HG03064 (cell line): ENCODE data around the gene TMPRSS11E.
"Not testable (repeated sequence)": the region's sequence is repeated elsewhere in the genome, so short reads cannot be mapped to it uniquely, and the experiment has no call there.

Experiments
- ATAC-seq: cut with Tn5 transposase; IDR thresholded peaks from one replicate; pipeline ENCODE4 v1.9.1; 2021; ENCODE audit warnings: low read depth; ENCODE audit not compliant: unreplicated experiment

The TMPRSS11E gene

DNA sequence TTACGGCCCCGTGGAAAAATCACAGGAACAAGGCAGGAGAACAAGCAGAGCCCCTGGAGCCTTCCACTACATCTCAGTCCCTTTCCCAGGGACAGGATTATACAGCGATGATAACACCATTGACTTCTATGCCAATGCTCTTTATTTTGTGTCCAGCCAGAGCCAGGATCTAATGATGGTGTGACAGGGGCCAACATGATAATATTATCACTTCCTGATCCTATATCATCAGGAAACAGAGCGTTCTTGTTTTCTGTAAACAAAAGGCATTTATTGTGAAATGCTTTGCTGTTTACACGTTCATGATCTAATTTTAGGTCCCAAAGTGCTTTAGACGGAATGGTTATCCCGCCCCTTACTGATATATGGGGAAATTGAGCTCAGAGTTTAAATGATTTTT, 12.8 kb downstream of the TMPRSS11E start:
- ATAC-seq: no peak

DNA sequence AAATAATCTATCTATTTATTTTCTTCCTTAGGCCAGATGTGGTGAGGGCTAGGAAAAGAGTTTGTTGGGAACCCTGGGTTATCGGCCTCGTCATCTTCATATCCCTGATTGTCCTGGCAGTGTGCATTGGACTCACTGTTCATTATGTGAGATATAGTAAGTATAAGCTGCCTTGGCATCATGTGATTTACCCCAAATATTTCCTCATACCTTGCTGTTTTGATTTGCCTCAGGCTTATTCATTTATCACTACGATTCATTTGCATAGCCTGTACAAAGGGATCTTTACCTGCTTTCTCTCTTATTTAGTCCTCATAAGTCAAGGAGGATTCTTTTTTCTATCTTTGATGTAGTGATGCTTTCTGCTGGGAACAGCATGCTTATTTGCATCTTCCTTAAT, 14.5 kb downstream of the TMPRSS11E start:
- no peak for ATAC-seq

DNA sequence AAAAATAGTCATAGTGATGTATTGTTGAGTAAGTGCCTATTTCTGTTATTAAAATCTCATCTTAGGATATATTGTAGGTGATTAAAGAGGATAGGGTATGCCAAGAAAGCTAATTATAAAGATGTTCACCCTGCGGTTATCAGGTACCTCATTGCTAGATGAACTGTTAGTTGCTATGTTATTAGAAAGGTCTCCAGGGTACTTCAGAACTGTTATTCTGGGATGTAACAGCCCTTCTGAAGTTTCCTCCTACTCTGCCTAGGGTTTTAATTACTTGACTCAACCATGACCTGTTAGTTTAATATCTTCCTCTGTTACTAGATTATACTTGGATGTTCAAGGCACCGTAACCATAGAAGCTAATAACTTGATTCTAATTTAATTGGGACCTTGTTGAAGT, 15.4 kb downstream of the TMPRSS11E start:
- ATAC-seq: no peak

DNA sequence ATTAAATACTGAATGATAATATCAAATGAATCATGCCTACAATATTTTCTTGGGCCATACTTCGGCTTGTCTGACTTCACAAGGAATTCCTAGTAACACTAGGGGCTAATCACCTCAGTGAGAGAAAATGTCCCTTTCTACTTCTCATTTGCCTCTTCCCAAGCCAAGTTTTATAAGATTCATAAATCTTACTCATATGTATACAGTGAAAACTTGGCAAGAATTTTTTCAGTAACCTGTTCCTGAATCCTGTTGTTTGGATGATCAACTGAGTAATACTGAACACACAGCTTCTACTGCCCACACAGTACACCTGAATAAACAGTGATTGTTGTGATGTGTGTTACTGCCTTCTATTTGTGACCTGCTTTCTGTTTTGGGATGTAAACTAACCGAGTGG, 16.5 kb downstream of the TMPRSS11E start:
- ATAC-seq: no peak

DNA sequence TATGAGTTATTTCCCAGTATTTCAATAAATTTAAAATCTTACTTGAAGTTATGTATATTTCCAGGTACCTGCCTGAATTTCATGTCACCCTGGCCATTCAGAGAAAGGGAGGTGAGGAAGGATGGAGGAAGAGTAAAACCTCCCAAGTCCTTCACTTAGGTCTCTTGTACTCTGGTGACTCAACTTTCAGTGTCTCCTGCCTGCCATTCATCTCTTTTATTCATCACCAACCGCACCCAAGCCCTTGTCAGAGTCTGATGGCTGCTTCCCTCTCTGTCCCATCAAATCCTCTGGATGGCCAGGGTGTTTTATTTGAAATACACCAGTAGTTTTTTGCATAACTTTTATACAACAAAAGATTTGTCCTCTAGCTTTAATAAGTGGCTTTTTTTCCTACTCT, 17.8 kb downstream of the TMPRSS11E start:
- no peak for ATAC-seq

DNA sequence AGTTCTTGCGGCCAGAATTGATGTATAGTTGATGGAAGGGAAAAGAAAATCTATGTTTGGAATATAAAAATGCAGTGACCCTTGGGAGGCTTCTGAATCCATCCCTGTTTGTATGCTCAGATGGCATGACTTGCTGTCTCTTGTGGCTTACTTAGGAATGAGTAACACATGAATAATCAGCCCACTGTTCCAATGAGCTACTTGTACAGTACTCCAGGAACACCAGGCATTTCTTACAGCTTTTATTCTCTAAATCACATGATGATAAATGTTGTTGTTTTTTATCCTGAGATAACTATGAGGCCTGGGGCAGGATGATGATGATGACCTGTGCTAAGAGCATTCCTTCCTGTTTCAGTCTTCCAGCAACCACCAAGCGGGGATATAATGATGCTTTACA, 18.9 kb downstream of the TMPRSS11E start:
- no peak for ATAC-seq

DNA sequence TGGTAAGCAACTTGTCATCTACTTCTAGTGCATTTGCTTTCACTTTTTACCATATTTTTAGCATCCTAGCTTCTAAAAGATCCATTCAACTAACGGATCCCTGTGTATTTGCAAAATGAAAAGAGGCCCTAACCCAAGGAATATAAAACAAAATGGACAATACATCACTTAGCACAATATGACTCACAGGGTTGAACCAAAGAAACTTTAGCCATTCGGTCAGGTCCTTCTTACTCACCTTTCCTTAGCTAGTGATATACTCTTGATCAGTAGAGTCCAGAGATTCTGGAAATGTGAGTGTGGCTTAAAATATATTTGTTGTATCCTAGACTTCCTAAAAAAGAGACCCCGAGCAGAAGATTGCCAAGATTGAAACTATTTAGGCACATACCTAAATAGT, 19.5 kb downstream of the TMPRSS11E start:
- ATAC-seq: no peak

DNA sequence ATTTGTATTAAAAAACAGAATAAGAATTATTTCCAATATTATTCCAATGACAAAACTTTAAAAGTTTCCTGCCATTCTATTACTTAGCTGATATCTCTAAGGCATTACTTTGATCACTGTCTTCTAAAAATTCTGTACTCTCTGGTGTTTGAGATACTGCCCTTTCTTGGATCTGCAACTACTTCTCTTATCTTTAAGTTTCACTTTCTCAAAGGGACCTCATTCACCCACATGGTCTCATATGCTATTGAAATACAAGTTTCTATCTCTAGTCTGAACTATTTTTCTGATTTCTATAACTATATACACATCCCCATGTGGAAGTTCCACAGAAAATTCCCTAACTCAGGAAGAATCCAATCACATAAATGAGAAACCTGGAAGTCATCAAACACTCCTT, 22.2 kb downstream of the TMPRSS11E start:
- ATAC-seq: no peak

DNA sequence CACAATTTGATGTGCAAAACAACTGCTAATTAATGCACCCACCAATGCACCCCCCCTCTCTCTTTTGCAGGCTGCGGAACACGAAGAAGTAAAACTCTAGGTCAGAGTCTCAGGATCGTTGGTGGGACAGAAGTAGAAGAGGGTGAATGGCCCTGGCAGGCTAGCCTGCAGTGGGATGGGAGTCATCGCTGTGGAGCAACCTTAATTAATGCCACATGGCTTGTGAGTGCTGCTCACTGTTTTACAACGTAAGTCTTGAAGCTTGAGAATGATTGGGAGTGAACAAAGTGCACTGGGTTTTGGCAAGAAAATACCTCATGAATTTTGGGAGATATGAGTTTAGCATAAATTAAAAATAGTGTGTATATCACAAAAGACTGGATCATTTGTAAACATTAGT, 28.9 kb downstream of the TMPRSS11E start:
- ATAC-seq: no peak

DNA sequence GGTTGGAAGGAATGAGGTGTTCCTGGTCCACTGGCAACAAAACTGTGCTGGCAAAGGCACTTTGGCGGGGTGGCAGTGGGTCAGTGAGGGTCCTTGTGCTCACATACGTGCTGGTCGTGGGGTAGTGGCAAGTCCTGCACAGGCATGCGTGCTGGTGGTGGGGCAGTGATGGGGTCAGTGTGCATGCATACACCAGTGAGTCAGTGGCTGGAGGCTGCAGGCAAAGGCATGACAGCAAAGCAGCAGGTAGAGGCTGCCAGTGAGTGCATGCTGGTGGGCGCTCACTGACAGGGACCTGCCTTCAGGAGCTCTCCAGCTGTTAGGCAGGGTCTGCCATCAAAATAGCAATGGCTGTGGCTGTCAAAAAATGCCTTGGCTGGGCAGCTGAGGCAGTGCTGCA, 42.1 kb downstream of the TMPRSS11E start:
- no peak for ATAC-seq

DNA sequence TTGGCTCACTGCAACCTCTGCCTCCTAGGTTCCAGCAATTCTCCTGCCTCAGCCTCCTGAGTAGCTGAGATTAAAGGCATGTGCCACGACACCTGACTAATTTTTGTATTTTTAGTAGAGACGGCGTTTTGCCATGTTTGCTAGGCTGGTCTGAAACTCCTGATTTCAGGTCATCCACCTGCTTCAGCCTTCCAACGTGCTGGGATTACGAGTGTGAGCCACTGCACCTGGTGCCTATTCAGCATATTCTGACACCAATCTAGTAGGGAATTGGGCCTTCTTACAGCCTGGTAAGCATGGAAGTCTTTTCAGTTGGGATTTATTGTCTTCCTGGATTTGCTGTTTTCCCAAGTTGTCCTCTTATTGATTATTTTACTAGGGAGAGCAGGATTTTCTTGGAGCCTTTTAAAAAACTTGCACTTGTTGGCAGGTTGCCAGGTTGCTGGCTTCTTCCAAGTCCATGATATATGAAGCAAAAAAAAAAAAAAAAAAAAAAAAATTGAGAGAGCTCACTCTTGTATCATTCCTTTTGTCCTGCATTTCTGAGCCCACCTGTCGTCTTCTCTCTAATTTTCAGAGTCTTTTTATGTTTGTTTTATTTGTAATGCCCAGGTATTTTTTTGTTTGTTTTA, 43.7 kb downstream of the TMPRSS11E start:
- ATAC-seq: no peak

DNA sequence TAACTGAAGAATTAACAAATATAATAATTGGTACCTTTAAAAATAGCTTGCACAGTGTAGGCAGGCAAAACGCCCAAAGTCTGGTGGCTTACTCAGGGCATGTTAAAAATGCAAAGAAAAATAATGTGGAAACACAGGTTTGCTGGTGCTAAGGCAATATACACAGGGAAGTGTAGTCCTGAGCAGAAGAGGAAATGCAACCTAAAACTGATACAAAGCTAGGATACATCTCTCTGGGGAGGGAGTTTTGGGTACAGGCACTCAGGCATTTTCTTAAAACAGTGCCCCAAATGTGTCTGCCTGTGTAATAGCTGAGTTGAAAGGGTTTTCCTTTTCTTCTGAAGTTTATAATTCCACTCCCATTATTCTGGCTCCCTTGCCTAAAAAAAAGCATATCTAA, 47.4 kb downstream of the TMPRSS11E start:
- ATAC-seq: no peak

DNA sequence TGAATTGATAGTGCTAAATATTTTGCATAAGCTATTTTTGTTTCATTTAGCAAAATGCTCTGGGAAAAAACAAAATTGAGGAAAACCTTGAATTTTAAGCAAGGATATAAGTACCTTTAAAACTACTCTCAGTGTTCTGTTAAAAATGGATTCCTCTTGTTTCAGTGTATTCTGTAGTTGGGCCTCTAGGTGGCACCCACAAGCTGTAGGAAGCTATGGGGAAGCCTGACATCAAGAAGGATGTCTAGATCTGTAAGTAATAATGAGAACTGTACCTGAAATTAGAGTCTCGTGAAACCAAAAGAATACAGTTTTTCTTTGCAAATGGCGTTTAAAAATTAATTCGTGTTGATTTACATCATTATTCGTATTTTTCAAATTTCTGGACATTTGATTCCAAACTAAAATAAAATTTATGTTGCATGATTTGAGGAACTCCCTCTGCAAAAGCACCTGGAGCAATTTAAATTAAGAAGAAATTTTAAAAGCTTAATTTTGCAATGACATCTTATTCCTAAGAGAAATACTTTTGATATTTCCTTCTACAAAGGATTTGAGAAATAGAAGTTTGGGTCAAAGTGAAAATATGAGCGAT, 51.2 kb downstream of the TMPRSS11E start:
- peak; percentile 90 for ATAC-seq

DNA sequence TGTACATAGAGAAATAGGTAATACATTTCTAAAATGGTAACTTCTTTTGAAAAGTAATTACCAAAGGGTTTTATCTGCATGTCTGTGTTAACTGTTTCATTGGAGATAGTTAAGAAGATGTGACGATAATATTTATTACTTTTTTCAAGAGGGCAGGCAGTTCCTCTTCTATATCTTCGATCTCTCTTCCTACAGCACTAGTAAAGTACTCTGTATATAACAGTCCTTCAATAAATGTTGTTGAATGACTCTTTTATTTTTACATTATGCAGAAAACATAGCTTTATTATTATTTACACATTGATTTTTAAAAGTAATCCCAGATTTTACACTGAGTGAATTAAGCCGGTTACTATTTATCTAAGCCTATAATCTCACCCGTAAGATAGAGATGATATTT, 51.8 kb downstream of the TMPRSS11E start:
- ATAC-seq: no peak

DNA sequence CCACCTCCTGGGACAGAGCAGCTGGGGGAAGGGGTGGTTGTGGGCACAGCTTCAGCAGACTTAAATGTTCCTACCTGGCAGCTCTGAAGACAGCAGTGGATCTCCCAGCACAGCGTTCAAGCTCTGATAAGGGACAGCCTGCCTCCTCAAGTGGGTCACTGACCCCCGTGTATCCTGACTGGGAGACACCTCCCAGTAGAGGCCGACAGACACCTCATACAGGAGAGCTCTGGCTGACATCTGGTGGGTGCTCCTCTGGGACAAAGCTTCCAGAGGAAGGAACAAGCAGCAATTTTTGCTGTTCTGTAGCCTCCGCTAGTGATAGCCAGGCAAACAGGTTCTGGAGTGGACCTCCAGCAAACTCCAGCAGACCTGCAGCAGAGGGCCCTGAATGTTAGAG, 56.2 kb downstream of the TMPRSS11E start:
- ATAC-seq: not testable (repeated sequence)

DNA sequence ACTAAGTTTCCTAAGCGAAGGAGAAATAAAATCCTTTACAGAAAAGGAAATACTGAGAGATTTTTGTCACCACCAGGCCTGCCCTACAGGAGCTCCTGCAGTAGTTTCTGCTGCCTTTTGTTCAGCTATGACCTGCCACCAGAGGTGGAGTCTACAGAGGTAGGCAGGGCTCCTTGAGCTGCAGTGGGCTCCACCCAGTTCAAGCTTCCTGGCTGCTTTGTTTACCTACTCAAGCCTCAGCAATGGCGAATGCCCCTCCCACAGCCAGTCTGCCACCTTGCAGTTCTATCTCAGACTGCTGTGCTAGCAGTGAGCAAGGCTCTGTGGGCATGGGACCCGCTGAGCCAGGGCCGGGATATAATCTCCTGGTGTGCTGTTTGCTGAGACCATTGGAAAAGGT, 57.6 kb downstream of the TMPRSS11E start:
- ATAC-seq: not testable (repeated sequence)

DNA sequence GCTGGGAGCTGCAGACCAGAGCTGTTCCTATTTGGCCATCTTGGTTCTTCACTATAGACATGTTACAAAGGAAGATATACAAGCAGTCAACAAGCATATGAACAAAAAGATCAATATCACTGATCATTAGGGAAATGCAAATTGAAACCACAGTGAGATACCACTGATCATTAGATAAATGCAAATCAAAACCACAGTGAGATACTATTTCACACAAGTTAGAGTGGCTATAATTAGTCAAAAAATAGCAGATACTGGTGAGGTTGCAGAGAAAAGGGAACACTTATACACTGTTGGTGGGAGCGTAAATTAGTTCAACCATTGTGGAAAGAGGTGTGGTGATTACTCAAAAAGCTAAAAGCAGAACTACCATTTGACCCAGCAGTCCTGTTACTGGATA, 58.2 kb downstream of the TMPRSS11E start:
- not testable (repeated sequence) for ATAC-seq

DNA sequence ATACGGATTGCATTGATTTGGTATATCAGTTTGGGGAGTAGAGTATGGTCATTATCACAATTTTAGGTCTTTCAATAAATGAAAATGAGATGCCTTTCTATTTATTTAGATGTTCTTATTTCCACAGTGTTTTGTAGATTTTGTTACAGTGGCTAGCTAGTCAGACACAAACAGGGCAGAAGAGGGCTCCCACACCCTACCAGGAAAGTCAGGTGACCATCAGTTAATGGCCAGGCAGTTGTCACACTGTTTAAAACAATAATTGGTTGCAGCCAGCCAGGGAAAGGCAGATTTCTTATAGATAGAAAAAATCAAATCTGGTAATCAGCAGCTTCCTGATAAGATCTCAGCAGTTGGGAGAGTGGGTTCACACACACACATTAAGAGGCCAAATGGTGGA, 71.6 kb downstream of the TMPRSS11E start:
- no peak for ATAC-seq

DNA sequence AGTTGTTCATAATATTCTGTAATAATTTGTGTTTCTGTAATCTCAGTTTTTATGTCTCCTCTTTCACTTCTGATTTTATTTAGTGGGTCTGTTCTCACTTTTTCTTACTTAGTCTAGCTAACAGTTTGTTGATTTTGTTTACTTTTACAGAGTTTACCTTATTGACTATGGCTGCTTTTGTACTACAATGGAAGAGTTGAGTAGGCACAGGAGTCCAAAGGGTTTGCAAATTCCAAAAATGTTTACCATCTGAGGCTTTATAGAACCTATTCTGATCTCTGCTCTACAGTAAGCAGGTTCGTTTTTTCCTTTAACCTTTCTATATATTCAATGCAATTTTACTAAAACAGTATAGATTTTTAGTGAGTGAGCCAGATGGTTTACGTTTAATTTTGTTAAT, 73.7 kb downstream of the TMPRSS11E start:
- ATAC-seq: no peak

DNA sequence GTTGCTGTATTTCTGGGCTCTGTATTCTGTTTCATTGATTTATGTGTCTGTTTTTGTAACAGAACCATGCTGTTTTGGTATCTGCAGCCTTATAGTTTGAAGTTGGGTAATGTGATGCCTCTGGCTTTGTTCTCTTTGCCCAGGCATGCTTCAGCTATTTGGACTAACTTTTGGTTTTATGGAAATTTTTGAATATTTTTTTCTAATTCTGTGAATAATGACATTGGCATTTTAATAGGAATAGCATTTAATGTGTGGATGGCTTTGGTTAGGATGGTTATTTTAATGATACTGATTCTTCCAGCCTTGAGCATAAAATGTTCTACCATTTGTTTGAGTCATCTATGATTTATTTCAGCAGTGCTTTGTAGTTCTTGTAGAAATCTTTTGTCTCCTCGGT, 75.0 kb downstream of the TMPRSS11E start:
- not testable (repeated sequence) for ATAC-seq

DNA sequence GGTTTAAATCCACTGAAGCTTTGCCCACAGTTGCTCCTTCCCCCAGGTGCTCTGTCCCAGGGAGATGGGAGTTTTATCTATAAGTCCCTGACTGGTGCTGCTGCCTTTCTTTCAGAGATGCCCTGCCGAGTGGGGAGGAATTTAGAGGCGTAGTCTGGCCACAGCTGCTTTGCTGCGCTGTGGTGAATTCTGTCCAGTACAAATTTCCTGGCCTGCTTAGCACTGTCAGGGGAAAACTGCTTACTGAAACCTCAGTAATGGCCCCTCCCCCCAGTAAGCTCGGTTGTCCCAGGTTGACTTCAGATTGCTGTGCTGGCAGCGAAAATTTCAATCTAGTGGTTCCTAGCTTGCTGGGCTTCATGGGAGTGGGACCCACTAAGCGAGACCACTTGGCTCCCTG, 88.7 kb downstream of the TMPRSS11E start:
- ATAC-seq: no peak

DNA sequence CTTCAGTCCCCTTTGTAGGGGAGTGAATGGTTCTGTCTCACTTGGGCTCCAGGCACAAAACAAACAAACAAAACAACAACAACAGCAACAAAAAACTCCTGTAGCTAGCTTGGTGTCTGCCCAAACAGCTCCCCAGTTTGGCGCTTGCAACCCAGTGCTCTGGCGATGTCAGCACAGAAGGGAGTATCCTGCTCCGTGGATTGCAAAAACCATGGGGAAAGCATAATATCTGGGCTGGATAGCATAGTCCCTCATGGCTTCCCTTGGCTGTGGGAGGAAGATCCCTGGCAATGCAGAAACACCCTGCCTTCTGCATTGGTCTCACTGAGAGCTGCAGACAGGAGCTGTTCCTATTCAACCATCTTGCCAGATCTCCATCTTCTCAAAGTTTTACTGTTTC, 89.1 kb downstream of the TMPRSS11E start:
- no peak for ATAC-seq

DNA sequence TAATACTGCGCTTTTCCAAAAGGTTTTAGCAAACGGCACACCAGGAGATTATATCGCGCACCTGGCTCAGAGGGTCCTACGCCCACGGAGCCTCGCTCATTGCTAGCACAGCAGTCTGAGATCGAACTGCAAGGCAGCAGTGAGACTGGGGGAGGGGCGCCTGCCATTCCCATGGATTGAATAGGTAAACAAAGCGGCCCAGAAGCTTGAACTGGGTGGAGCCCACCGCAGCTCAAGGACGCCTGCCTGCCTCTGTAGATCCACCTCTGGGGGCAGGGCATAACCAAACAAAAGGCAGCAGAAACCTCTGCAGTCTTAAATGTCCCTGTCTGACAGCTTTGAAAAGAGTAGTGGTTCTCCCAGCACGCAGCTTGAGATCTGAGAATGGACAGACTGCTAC, 95.5 kb downstream of the TMPRSS11E start:
- not testable (repeated sequence) for ATAC-seq
